Cardiac fibroblast (primary cell): ENCODE results near the gene PDE4D.

Experiments used
- DNase-seq, 2 donors: peaks; one replicate each; pipeline versions ENCODE4 v3.0.0 to v3.0.0-alpha.2; 2010; ENCODE audit warnings: low read depth in 2 of 2
- H3K4me3 ChIP-seq, 2 donors: replicated peaks in 1 of 2; 1 replicate in 1 of 2; 2 replicates in 1 of 2; pipeline ENCODE4 v1.5.1; 2011; ENCODE audit warnings: low read depth in 2 of 2, low read length in 2 of 2, mild to moderate bottlenecking in 2 of 2, moderate library complexity in 1 of 2
- CTCF ChIP-seq: IDR thresholded peaks from one replicate; pipeline ENCODE4 v1.5.1; 2011; ENCODE audit warnings: low read depth, mild to moderate bottlenecking, low read length, inconsistent platforms

PDE4D gene

DNA sequence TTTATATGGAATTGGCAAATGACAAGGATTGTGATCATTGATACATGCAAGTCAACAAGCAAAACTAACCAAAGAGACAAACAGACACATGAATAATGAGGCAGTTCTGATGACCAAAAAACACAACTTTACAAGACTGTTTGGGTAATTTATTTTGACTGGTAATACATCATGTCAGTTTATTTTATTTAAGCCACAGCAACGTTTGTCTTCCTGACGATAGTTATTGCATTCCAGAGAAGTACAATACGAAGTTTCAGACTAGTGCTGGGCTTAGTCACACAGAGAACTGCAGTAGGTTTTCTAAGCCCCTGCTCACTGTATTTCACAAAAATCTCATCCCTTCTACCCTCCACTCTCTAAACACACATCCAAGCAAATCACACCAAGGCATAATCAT is 796.4 kb downstream of the PDE4D start:
- peak; percentile 30 to 59 for DNase-seq
- H3K4me3 ChIP-seq: no peak overlapping the region
- TF ChIP-seq CTCF: no peak

GRCh38 chr5:59095480-59095879 is 798.0 kb downstream of the PDE4D start:
- no peak overlapping the region for H3K4me3 ChIP-seq
- DNase-seq: peak; percentile 43 to 54
- TF ChIP-seq CTCF: no peak

GRCh38 chr5:59094864-59095263 is 798.7 kb downstream of the PDE4D start:
- DNase-seq: no peak
- no peak for TF ChIP-seq CTCF
- H3K4me3 ChIP-seq: no peak overlapping the region

GRCh38 chr5:59093329-59093728 is 800.2 kb downstream of the PDE4D start:
- H3K4me3 ChIP-seq: peak overlapping the region in 1 of 2 donors; percentile 29
- TF ChIP-seq CTCF: no peak
- peak in 1 of 2 donors; percentile 33 for DNase-seq

DNA sequence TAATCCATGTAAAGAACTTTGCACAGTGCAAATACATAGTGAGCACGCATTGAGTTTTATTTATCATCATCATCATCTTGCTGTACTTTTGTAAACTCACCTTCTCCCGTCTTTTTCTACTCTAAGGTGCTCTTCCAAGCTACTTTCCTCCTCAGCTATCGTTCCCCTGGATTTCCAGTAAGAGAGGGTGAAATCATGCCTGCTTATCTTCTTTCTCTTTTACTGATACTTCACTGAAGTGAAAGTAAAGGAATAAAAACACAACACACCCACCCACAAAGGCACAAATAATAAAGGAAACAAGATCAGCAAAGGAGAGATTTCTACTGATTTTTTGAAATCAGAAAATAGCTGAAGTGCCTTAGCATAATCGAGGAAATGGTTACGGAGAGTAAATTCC is 800.8 kb downstream of the PDE4D start:
- TF ChIP-seq CTCF: no peak
- H3K4me3 ChIP-seq: peak overlapping the region in 1 of 2 donors; percentile 29
- DNase-seq: no peak

- no peak overlapping the region for H3K4me3 ChIP-seq
- no peak for TF ChIP-seq CTCF
- no peak for DNase-seq
Observed at GRCh38 chr5:59091965-59092364, 801.6 kb downstream of the PDE4D start.

GRCh38 chr5:59090323-59090722 is 803.2 kb downstream of the PDE4D start:
- H3K4me3 ChIP-seq: no peak overlapping the region
- DNase-seq: no peak
- no peak for TF ChIP-seq CTCF
